ENCODE data around the gene GALNT1.
"Not testable (repeated sequence)": the region's sequence is repeated elsewhere in the genome, so short reads cannot be mapped to it uniquely, and the experiment has no call there.

The GALNT1 gene

GRCh38 chr18:35581546-35581897, at the start of gene GALNT1:
GALNT1 (plus strand) TSS chr18:35581740; CDS start chr18:35654663, 72,923 bp downstream.
- DNase-seq: peak in 1 of 6 experiments; percentile 9

- no peak for DNase-seq
Measured at GRCh38 chr18:35533916-35534405, 47.6 kb upstream of the GALNT1 start.

- DNase-seq: no peak
Measured at GRCh38 chr18:35535297-35535696, 46.2 kb upstream of the GALNT1 start.

- no peak for DNase-seq
Measured at GRCh38 chr18:35542356-35542755, 39.2 kb upstream of the GALNT1 start.

GRCh38 chr18:35547008-35547605, 34.4 kb upstream of the GALNT1 start:
- DNase-seq: no peak

GRCh38 chr18:35549564-35549963, 32.0 kb upstream of the GALNT1 start:
- DNase-seq: no peak

GRCh38 chr18:35553300-35553699, 28.2 kb upstream of the GALNT1 start:
- DNase-seq: no peak

- not testable (repeated sequence) for DNase-seq
Measured at GRCh38 chr18:35555538-35555937, 26.0 kb upstream of the GALNT1 start.

GRCh38 chr18:35559867-35560266, 21.7 kb upstream of the GALNT1 start:
- DNase-seq: no peak

GRCh38 chr18:35564795-35565453, 16.6 kb upstream of the GALNT1 start:
- DNase-seq: no peak

- DNase-seq: no peak
Measured at GRCh38 chr18:35566019-35566418, 15.5 kb upstream of the GALNT1 start.

GRCh38 chr18:35570182-35570581, 11.4 kb upstream of the GALNT1 start:
- no peak for DNase-seq

- DNase-seq: no peak
Measured at GRCh38 chr18:35571138-35571537, 10.4 kb upstream of the GALNT1 start.

GRCh38 chr18:35572644-35573043, 8.9 kb upstream of the GALNT1 start:
- no peak for DNase-seq

- DNase-seq: no peak
Measured at GRCh38 chr18:35573531-35573930, 8.0 kb upstream of the GALNT1 start.

GRCh38 chr18:35576240-35576845, 5.2 kb upstream of the GALNT1 start:
- not testable (repeated sequence) for DNase-seq

- DNase-seq: no peak
Measured at GRCh38 chr18:35577045-35577848, 4.3 kb upstream of the GALNT1 start.

- no peak for DNase-seq
Measured at GRCh38 chr18:35578481-35578880, 3.1 kb upstream of the GALNT1 start.

GRCh38 chr18:35578936-35579335, 2.6 kb upstream of the GALNT1 start:
- no peak for DNase-seq

GRCh38 chr18:35580701-35581539, 620 bp upstream of the GALNT1 start:
- peak; percentile 40 to 69 (median 54) for DNase-seq

GRCh38 chr18:35581898-35582641, 530 bp downstream of the GALNT1 start:
- DNase-seq: peak in 5 of 6 experiments; percentile 2 to 26 (median 3)

All from stimulated activated naive CD4-positive, alpha-beta T cell (primary cell).